RWPE2 (cell line): ENCODE data around the gene PLRG1.

Experiments used
- ATAC-seq: fragments of 200-7000 bp; cut with Tn5 transposase; 3 replicates; pipeline ENCODE4 v1.9.1; 2021; ENCODE audit warnings: low read depth
- DNase-seq: peaks from one replicate; pipeline ENCODE4 v3.0.0-alpha.2; 2020; ENCODE audit warnings: low spot score
- H3K27ac ChIP-seq: fragments of 450-650 bp; 2 replicates; pipeline ENCODE4 v1.5.1; 2017; ENCODE audit warnings: mild to moderate bottlenecking; ENCODE audit not compliant: poor library complexity, severe bottlenecking
- H3K27me3 ChIP-seq: fragments of 250-450 bp; sonication (Bioruptor Pico); 2 replicates; pipeline ENCODE4 v1.5.1; 2021; ENCODE audit warnings: mild to moderate bottlenecking, moderate library complexity; ENCODE audit not compliant: insufficient read depth, poor library complexity, severe bottlenecking
- H3K36me3 ChIP-seq: fragments of 250-450 bp; sonication (Bioruptor Pico); 2 replicates; pipeline ENCODE4 v1.5.1; 2020; ENCODE audit warnings: low read depth, mild to moderate bottlenecking, moderate library complexity
- H3K4me1 ChIP-seq: fragments of 250-450 bp; sonication (Bioruptor Pico); 2 replicates; pipeline ENCODE4 v1.5.1; 2021; ENCODE audit warnings: mild to moderate bottlenecking, moderate library complexity; ENCODE audit not compliant: insufficient read depth, poor library complexity, severe bottlenecking
- H3K4me3 ChIP-seq: fragments of 250-450 bp; sonication (Bioruptor Pico); 2 replicates; pipeline ENCODE4 v1.5.1; 2021; ENCODE audit warnings: mild to moderate bottlenecking, moderate library complexity; ENCODE audit not compliant: severe bottlenecking
- H3K9me3 ChIP-seq: fragments of 250-450 bp; sonication (Bioruptor Pico); 2 replicates; pipeline ENCODE4 v1.5.1; 2021; ENCODE audit warnings: mild to moderate bottlenecking, moderate library complexity; ENCODE audit not compliant: severe bottlenecking
- TF ChIP-seq, protein P1 (sequence below): fragments of 450-650 bp; IDR thresholded peaks from one replicate; pipeline ENCODE4 v1.5.1; 2017; ENCODE audit warnings: mild to moderate bottlenecking, moderate library complexity; ENCODE audit not compliant: poor library complexity, severe bottlenecking

Gene PLRG1

DNA sequence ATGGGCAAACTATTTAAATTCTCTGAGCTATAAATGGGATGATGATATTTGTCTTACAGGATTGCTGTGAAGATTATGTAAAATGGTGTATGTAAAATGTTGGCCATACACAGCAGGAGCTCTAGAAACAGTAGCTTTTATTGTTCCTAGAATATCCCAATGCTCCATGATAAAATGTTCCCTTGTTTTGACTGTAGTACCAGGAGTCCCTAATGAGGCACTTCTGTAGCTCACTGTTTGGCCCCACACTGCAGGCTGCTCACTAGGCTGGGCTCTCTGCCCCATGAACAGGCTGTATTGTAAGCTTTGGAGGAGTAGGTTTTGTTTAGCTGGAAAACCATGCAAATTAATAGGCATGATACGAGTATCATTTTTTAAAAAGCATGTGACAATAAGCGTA, 43.7 kb upstream of the PLRG1 start:
- no peak overlapping the region for H3K27ac ChIP-seq
- no peaks in the 10 kb centered on the region for H3K36me3 ChIP-seq
- H3K9me3 ChIP-seq: no peaks in the 10 kb centered on the region
- no peaks in the 10 kb centered on the region for H3K4me1 ChIP-seq
- no peak for DNase-seq
- H3K27me3 ChIP-seq: no peaks in the 10 kb centered on the region
- H3K4me3 ChIP-seq: no peak overlapping the region
- TF ChIP-seq, protein P1, sequence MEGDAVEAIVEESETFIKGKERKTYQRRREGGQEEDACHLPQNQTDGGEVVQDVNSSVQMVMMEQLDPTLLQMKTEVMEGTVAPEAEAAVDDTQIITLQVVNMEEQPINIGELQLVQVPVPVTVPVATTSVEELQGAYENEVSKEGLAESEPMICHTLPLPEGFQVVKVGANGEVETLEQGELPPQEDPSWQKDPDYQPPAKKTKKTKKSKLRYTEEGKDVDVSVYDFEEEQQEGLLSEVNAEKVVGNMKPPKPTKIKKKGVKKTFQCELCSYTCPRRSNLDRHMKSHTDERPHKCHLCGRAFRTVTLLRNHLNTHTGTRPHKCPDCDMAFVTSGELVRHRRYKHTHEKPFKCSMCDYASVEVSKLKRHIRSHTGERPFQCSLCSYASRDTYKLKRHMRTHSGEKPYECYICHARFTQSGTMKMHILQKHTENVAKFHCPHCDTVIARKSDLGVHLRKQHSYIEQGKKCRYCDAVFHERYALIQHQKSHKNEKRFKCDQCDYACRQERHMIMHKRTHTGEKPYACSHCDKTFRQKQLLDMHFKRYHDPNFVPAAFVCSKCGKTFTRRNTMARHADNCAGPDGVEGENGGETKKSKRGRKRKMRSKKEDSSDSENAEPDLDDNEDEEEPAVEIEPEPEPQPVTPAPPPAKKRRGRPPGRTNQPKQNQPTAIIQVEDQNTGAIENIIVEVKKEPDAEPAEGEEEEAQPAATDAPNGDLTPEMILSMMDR: no peak
- ATAC-seq: no peak

DNA sequence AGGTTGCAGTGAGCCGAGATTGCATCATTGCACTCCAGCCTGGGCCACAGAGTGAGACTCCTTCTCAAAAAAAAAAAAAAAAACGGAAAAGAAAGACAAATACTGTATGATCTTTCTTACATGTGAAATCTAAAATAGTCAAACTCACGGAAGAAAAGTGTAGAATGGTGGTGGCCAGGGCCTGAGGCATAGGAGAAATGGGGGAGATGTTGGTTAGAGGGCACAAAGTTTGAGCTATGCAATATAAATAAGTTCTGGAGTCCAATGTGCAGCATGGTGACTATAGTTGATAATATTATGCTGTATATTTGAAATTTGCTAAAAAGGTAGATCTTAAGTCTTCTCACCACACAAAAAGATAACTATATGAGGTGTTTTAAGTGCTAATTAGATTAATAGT, 41.7 kb upstream of the PLRG1 start:
- H3K4me1 ChIP-seq: no peaks in the 10 kb centered on the region
- no peak for ATAC-seq

DNA sequence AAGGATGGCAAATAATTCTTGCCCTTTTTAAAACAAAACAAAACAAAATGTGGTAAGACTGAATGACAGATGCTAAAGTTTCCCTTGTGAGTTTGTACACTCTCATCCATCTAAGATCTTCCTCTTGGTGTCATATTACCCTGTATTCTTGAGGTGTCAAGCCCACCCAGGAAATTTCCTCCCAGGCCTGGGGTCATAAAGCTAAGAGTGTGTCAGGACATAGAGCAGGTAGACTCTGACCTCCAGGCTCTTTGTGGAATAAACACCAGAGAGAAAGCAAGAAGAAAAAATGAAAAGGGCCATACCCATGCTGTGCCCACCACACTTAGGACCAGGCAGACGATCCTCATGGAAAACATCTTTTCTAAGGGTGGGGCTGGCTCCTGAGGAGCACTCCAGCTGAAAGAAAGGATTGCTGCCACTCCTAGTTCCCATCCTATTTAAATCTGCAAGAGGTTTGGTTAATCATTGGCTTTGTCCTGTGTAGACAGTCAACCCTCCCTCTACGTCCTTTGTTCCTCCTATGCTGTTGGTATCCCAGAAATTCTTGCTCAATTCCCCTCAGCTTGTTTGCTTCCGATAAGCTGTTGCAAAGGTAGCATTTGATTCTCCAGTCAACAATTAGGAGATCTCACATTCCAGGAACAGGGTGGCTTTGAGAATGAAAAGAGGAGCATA, 40.3 kb upstream of the PLRG1 start, which contains the start of gene FGA:
Gene FGA, minus strand, starts transcription at position 414 of the 678 bp plus-strand sequence. Its CDS starts 55 bp downstream, at position 359.
- no peak for DNase-seq
- ATAC-seq: no peak
- Histone ChIP-seq H3K9me3 (no peaks in the 10 kb centered on the region), H3K27me3 (no peaks in the 10 kb centered on the region), H3K36me3 (no peaks in the 10 kb centered on the region), H3K4me3 (no peak within 1 kb of the TSS), H3K4me1 (no peaks in the 10 kb centered on the region), H3K27ac (no peak within 1 kb of the TSS)
- TF ChIP-seq, protein P1: no peak

More for the DNA sequence above, 41.7 kb upstream of the PLRG1 start:
- no peak for DNase-seq
- H3K27ac ChIP-seq: no peak overlapping the region
- no peak overlapping the region for H3K4me3 ChIP-seq
- no peaks in the 10 kb centered on the region for H3K27me3 ChIP-seq
- H3K36me3 ChIP-seq: no peaks in the 10 kb centered on the region
- TF ChIP-seq, protein P1: no peak
- H3K9me3 ChIP-seq: no peaks in the 10 kb centered on the region

DNA sequence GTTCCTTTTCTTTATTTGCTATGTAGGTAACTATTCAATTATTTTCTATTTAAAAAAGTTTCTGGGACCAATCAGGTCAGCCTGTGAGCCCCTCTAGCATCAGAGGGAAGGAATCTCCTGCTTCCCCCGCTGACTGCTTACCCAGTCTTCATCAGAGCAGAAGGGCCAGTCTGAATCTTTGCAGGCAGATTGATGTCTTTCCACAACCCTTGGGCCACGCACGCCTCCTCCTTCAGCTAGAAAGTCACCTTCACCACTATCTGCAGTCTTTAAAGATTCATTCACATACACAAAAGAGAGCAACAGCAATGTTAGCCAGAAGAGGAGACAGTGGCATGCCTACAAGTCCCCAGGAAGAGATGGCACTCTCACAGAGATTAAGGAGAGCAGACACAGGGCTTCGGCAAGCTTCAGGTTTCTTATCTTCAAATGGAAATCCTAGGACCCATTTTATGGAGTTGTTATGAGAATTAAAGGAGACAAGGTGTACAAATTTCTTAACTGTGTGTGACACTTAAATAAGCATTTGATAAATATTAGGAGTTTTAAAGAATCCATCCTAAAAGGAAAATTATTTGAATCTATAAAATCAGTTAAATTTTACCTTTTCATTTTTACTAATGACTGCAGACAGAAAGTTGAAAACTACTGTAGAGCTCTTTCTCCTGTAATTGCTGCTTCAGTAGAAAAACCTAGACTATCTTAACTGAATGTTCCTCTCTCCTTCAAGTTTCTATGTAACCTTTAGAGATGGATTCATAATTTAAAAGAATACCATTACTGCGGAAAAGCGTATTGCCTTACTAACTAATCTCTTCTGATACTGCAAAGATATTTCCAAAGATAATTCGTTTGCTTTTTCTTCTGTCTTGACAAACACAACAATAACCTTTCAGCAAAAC, 39.3 kb upstream of the PLRG1 start:
- Histone ChIP-seq H3K36me3 (no peaks in the 10 kb centered on the region), H3K27ac (no peak overlapping the region), H3K4me3 (no peak overlapping the region), H3K4me1 (no peaks in the 10 kb centered on the region), H3K27me3 (no peaks in the 10 kb centered on the region), H3K9me3 (no peaks in the 10 kb centered on the region)
- TF ChIP-seq, protein P1: no peak
- ATAC-seq: no peak
- DNase-seq: no peak
